ENCODE data around the gene UGT2B11.
"Not testable (repeated sequence)": the region's sequence is repeated elsewhere in the genome, so short reads cannot be mapped to it uniquely, and the experiment has no call there.

UGT2B11 gene

DNA sequence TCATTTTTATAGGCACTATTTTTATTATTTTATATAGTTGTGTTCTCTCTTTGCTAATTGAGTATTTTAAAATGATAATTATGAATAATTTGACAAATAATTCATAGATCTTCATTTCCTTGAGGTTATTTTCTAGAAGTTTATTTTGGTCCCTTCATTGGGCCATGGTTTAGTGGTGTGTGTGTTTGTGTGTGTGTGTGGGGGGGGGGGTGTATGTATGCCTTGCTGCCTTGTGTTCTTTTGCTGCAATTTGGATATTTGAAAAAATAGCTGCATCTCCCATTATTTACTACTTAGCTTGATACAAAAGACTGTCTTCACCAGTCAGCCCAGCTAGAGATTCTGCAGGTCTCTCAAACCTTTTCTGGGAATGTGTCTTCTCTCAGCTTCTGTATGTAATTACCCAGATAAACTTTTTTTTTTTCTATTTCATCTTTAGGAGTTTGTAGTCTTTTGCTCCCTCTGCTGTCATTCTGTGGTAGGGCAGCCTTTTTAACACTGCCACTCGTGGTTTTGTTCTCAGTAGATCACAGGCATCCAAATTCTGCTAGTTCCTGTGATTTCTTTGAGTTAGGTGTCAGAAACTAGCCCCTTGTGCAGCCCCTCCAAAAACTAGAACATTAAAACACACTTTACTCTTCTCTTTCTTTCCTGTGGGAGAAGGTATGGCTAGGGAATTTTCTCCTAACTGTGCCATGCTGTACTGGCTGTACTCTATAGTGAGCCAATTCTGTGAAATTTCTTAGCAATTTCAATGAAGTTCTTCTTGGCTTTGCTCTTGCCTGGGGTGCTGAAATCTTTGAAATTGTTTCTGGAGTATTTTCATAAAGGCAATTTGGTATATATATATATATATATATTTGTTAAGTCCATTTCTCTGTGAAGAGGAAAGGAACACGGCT, 44.1 kb downstream of the UGT2B11 start:
- DNase-seq (ENCODE audit: low read depth, low spot score): peak; percentile 20

DNA sequence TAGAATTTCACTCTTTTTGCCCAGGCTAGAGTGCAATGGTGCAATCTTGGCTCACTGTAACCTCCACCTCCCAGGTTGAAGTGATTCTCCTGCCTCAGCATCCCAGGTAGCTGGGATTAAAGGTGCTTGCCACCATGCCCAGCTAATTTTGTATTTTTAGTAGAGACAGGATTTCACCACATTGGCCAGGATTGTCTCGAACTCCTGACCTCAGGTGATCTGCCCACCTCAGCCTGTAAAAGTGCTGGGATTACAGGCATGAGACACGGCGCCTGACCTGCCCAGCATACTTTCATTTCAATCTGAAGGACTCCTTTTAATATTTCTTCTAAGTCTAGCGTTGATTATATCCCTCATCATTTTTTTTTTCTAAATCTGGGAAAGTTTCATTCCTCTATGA, 45.4 kb downstream of the UGT2B11 start:
- DNase-seq (ENCODE audit: low read depth, low spot score): not testable (repeated sequence)

DNA sequence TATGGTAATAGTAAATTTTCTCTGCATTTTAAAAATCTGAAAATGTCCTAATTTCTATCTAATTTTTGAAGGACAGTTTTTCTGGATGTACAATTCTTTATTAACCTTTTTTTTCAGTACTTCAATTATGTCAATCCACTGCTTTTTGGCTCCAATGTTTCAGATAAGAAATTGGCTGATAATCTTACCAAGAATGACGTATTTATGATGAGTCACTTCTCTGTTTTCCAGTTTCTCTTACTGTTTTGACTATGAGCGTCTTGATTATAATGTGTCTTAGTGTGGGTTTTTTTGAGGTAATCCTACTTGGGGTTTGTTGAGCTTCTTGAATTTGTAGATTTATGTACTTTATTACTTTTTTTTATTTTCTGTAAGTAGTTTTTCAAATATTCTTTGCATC, 47.2 kb downstream of the UGT2B11 start:
- no peak for DNase-seq (ENCODE audit: low read depth, low spot score)

DNA sequence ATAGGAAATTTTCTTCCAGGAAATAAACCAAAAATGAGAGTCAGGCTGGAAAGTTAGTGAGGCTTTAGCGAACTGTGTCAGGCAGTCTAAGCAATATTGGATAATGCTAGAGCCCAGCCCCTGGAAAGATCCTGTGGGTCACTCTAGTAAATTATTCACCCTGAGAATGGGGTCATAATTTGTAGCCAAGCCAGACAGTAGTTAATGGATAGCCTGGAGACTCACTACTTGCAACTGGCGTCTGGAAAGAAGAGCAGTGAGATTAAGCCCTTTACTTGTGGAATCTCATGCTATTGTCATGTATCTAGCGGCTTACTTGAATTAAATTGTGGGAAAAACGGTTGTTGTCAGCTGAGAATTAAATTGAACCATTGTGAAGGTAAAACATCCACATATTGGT, 48.2 kb downstream of the UGT2B11 start:
- DNase-seq (ENCODE audit: low read depth, low spot score): not testable (repeated sequence)

DNA sequence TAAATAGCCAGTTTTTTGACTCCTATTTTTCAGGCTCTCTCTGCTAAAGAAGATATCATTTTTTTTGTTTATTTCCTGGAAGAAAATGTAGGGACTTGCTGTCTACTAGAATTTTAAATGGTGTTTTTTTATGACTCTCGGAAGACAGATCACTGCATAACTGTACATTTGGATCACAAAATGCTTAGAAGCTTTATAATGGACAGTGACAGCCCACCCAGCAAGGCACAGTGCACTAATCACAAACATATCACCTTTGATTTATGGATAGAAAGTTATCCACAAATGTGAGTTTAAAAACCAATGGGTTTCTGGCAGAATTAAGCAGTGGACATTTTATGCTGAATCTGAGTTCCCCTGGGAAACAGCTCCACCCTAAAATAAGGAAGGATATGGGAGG, 48.8 kb downstream of the UGT2B11 start:
- DNase-seq (ENCODE audit: low read depth, low spot score): not testable (repeated sequence)

DNA sequence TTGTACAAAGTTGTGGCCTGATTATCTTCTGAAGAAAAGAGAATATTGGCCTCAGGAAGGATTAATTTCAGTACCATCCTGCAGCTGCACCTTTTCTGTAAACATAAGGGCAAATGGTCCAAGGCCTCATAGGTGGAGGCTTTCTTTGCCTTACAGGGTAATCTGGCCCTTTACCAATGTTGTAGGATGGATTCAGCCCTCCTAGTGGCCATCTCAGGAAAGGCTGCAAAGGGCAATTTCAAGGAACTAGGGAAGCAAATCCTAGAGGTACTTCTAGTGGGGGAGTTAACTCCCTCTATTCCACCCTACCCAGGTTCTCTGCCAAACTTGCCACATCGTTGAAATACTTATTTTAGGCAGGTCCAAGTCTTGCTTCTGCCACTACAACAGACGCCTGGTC, 57.6 kb downstream of the UGT2B11 start:
- DNase-seq (ENCODE audit: low read depth, low spot score): no peak

DNA sequence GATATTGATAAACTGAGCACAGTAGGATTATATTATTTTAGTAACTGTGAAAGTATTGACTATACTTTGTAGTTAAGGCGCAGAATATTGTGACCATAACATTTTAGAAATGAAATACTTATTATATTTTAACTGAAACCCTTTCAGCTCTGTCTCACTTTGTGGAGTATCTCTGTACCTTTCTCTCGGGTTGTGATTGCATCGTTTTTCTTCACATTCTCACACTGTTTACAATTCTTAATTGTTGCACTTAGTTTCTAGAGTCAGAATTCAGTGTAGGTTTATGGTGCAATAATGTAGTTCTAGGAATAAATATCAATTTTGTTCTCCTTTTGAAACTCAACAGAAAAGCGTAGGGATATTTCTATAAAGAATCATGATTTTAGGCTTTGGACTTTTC, 60.5 kb downstream of the UGT2B11 start:
- no peak for DNase-seq (ENCODE audit: low read depth, low spot score)

All from smooth muscle cell of the brain vasculature (primary cell).